Prostate gland (tissue), 2 donors: Measurements from ENCODE around the gene ZNF831.

Source experiments
- CTCF ChIP-seq, 4 experiments: fragments of 200-600 bp in 2 of 4; fragments of 450-650 bp in 2 of 4; sonication (generic) in 2 of 4; IDR thresholded peaks; 1 replicate in 3 of 4; 2 replicates in 1 of 4; pipeline ENCODE4 v1.5.1; 2016 to 2019; ENCODE audit warnings: antibody characterized with exemption in 4 of 4, mild to moderate bottlenecking in 2 of 4, moderate library complexity in 2 of 4
- POLR2AphosphoS5 ChIP-seq: sonication (generic); formaldehyde crosslinking; IDR thresholded peaks from one replicate; pipeline ENCODE4 v1.6.1; 2017; ENCODE audit warnings: antibody characterized with exemption

- TF ChIP-seq CTCF (IDR thresholded peaks at IDR 0.05) (no peak), POLR2AphosphoS5 (no peak)
Measured at GRCh38 chr20:59120491-59120890, 43.1 kb upstream of the ZNF831 start.
